Measurements from ENCODE around the gene NPR2. TPM values are rescaled to one million over a fixed set of nuclear protein-coding genes. Genes with fewer than 3 reads are reported as not detected.

The NPR2 gene
- total and polyA plus RNA-seq, 2 of the 13 experiments (the other 11 are each of a cell fraction or from before 2014, with no cell fraction given) = 7.4 to 9.4 TPM

DNA sequence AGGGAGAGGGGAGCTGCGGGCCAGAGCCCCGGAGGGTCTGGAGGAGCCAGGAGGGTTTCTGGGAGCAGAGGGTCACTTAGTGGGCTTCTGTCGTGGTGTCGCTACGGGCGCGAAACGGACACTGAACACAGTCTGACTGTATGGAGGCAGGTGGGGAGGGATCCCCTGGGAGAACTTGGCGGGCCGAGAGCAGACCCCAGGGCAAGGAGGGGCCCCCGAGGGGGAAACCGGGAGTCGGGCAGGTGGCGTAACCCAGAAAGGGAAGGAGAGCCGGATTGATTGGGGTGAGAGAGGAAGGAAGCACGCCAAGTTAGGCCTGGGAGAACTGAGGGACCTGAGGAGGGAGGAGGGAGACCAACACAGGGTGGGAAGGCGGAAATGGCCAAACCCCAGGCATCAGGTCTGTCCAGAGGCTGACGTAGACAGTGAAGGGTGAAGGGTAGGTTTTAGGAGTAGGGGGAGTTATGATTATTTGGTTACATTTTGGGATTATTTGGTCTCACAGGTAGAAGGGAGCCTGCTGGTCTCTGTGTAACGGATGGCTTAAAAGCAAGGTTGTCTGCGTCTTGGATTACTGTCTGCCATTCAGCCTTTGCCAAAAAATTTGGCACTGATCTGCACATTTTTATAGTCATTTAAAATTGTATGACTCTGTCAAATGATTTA lies 34.0 kb upstream of the NPR2 start (continued):
- peak; percentile 11; the same call in 1 of the 2 replicates for TF ChIP-seq HOXA3 (CRISPR knock-in tag; IDR thresholded peaks at IDR 0.05)
- peak; percentile 71 for TF ChIP-seq PHF8 (CRISPR knock-in tag; IDR thresholded peaks at IDR 0.05)
- TF ChIP-seq POLR2A (IDR thresholded peaks at IDR 0.05; ENCODE audit: insufficient read depth in 1 of 2, low read depth in 2 of 2, low read length in 2 of 2) = peak; percentile 1 to 48; a peak in 3 of 4 replicates
- TF ChIP-seq ZSCAN12 (CRISPR knock-in tag; IDR thresholded peaks at IDR 0.05) = 0 out of 2 replicates have a peak, but pooled peaks have one; percentile 47
- TF ChIP-seq ZSCAN9 (CRISPR knock-in tag; IDR thresholded peaks at IDR 0.05; ENCODE audit: borderline replicate concordance) = no peak
- no peak for TF ChIP-seq HNRNPLL (IDR thresholded peaks at IDR 0.05; ENCODE audit: low read depth, low read length, poor library complexity, severe bottlenecking)
- TF ChIP-seq NFIC (IDR thresholded peaks at IDR 0.05; ENCODE audit: low read length) = no peak; the same call in 1 of the 2 replicates
- TF ChIP-seq, protein P1, sequence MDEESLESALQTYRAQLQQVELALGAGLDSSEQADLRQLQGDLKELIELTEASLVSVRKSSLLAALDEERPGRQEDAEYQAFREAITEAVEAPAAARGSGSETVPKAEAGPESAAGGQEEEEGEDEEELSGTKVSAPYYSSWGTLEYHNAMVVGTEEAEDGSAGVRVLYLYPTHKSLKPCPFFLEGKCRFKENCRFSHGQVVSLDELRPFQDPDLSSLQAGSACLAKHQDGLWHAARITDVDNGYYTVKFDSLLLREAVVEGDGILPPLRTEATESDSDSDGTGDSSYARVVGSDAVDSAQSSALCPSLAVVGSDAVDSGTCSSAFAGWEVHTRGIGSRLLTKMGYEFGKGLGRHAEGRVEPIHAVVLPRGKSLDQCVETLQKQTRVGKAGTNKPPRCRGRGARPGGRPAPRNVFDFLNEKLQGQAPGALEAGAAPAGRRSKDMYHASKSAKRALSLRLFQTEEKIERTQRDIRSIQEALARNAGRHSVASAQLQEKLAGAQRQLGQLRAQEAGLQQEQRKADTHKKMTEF (CRISPR knock-in tag; IDR thresholded peaks at IDR 0.05) = 0 out of 2 replicates have a peak, but pooled peaks have one; percentile 48
- TF ChIP-seq HDAC1 (CRISPR knock-in tag; IDR thresholded peaks at IDR 0.05) = 0 out of 2 replicates have a peak, but pooled peaks have one; percentile 11
- peak; percentile 17 for TF ChIP-seq ZFX (CRISPR knock-in tag; IDR thresholded peaks at IDR 0.05; ENCODE audit: low read depth)
- TF ChIP-seq, protein P2, sequence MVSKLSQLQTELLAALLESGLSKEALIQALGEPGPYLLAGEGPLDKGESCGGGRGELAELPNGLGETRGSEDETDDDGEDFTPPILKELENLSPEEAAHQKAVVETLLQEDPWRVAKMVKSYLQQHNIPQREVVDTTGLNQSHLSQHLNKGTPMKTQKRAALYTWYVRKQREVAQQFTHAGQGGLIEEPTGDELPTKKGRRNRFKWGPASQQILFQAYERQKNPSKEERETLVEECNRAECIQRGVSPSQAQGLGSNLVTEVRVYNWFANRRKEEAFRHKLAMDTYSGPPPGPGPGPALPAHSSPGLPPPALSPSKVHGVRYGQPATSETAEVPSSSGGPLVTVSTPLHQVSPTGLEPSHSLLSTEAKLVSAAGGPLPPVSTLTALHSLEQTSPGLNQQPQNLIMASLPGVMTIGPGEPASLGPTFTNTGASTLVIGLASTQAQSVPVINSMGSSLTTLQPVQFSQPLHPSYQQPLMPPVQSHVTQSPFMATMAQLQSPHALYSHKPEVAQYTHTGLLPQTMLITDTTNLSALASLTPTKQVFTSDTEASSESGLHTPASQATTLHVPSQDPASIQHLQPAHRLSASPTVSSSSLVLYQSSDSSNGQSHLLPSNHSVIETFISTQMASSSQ (IDR thresholded peaks at IDR 0.05; ENCODE audit: low read depth) = no peak
- TF ChIP-seq, protein P2 (CRISPR knock-in tag; IDR thresholded peaks at IDR 0.05; ENCODE audit: borderline replicate concordance) = no peak
- TF ChIP-seq POLR2G (IDR thresholded peaks at IDR 0.05; ENCODE audit: low read depth, low read length) = peak; percentile 71
- peak; percentile 52; the same call in 1 of the 2 replicates for TF ChIP-seq YEATS4 (CRISPR knock-in tag; IDR thresholded peaks at IDR 0.05; ENCODE audit: borderline replicate concordance)
- no peak for TF ChIP-seq NONO (IDR thresholded peaks at IDR 0.05)
- no peak for TF ChIP-seq NONO (CRISPR knock-in tag; conservative IDR thresholded peaks at IDR 0.05)
- peak; percentile 17 for TF ChIP-seq YY1 (IDR thresholded peaks at IDR 0.05; ENCODE audit: insufficient read depth, insufficient replicate concordance, low read depth, low read length)
- peak; percentile 43; the same call in 1 of the 2 replicates for TF ChIP-seq ZNF563 (CRISPR knock-in tag; IDR thresholded peaks at IDR 0.05)
- peak; percentile 10; the same call in 1 of the 2 replicates for TF ChIP-seq ZBTB7A (CRISPR knock-in tag; IDR thresholded peaks at IDR 0.05)
- TF ChIP-seq ZNF260 (CRISPR knock-in tag; IDR thresholded peaks at IDR 0.05; ENCODE audit: borderline replicate concordance, low read depth) = no peak
- no peak for TF ChIP-seq ZFYVE20 (CRISPR knock-in tag; IDR thresholded peaks at IDR 0.05; ENCODE audit: borderline replicate concordance, low read depth)
- peak; percentile 44 for TF ChIP-seq ZFY (CRISPR knock-in tag; IDR thresholded peaks at IDR 0.05)
- TF ChIP-seq, protein P3, sequence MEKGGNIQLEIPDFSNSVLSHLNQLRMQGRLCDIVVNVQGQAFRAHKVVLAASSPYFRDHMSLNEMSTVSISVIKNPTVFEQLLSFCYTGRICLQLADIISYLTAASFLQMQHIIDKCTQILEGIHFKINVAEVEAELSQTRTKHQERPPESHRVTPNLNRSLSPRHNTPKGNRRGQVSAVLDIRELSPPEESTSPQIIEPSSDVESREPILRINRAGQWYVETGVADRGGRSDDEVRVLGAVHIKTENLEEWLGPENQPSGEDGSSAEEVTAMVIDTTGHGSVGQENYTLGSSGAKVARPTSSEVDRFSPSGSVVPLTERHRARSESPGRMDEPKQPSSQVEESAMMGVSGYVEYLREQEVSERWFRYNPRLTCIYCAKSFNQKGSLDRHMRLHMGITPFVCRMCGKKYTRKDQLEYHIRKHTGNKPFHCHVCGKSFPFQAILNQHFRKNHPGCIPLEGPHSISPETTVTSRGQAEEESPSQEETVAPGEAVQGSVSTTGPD (CRISPR knock-in tag; IDR thresholded peaks at IDR 0.05) = peak; percentile 75; the same call in 1 of the 2 replicates
- peak; percentile 37; the same call in 1 of the 2 replicates for TF ChIP-seq ELF1 (CRISPR knock-in tag; IDR thresholded peaks at IDR 0.05)
